Left forelimb (tissue), 1 donor: ENCODE data around the gene SPRYD3.
A peak's percentile ranks its signal among the peaks of the same experiment; 100 is the strongest.

Source experiments
- DNase-seq: peaks from one replicate; pipeline ENCODE4 v3.0.0-alpha.2; 2018; ENCODE audit warnings: low spot score

Gene SPRYD3

DNA sequence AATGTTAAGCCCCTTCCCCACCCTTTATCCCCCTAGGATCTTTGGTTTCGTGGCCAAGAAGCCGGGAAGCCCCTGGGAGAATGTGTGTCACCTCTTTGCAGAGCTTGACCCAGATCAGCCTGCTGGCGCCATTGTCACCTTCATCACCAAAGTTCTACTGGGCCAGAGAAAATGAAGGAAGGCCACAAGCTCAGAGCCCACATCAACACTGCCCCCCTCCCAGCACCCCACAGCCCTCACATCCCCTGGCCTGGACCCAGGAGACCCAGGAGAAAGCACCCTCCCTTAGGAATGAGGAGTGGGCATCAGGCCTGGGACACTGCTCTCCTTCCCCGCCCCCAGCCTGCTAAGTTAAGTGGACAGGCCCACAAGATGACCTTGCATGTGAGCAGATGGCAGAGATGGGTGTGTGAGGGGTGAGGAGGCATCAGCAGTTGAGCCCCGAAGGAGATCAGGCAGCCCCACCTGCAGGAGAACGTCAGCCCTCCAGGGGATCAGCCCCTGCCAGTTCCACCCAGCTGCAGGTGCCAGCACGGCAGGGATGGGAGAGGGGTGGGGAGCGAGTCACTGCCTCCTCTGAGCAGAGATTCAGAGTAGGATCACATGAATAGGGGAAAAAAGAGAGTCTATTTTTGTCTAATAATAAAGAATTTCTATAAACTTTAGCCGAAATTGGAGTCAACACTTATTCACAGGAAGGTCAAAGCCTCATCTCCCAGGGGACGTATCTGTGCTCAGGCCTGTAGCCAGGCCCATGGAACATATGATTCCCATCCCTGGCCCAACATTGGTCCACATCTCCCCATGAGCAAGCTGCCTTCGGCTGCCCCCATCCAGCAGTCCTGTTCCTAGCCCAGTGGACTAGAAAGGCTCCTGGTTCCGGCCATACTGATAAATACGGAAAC, 15.2 kb downstream of the SPRYD3 start:
- DNase-seq = peak; percentile 67

DNA sequence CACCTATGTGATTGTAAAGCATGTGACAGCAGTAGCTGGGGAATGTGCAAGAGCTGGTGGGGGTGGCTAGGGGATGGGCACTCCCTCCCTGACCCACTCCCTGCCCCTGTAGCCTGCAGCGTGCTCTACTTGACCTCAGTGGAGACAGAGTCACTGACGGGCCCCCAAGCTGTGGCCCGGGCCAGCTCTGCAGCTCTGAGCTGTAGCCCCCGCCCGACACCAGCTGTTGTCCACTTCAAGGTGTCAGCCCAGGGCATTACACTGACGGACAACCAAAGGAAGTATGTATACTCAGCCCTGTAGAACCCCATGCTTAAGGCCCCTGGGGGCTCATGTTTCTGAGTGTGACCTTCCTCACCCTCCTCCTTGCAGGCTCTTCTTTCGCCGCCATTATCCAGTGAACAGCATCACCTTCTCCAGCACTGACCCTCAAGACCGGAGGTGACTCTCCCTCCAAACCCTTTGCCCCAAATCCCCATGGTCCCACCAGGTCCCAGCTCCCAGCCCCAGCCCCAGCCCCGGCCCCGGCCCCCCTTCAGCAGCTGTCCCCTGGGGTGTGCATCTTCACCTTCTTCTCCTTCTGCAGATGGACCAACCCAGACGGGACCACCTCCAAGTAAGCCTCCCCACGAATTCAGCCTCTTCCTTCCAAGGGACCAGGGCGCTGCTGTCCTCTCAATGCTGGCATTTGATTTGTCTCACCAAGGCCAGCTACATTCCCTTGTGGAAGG, 16.0 kb downstream of the SPRYD3 start:
- peak; percentile 50 for DNase-seq

DNA sequence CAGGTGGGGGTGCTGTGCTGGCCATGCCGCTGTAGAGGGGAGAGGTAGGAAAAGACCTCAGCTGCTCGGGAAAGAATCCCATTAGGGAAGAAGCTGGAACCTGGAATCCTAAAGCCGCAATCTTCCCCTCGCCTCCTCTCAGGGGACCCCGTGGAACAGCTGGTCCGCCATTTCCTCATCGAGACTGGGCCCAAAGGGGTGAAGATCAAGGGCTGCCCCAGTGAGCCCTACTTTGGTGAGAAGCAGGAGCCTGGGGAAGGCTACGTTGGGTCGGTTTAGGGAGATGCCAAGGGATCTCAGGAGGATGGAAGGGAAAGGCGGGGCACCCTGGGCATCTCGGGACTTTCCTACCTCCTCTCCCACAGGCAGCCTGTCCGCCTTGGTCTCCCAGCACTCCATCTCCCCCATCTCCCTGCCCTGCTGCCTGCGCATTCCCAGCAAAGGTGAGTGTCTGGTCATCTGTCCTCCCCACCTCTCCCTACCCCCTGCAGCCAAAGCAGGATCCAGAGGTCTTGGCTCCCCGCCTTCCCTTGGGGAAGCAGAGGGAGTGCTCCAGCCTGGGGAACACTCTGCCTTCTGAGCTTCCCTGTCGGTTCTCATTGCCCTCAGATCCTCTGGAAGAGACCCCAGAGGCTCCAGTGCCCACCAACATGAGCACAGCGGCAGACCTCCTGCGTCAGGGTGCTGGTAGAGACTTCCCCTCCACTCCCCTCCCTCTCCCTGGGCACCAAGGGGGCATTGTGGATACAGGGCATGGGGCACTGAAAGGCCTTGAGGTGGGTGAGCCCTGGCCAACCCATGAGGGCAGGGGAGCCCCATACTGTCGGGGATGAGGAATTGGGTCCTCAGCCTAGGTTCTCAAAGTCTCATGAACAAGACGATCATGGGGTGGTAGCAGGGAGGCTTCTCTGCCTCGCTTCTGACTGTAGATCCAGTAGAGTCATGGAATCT, 16.9 kb downstream of the SPRYD3 start:
- DNase-seq = no peak

DNA sequence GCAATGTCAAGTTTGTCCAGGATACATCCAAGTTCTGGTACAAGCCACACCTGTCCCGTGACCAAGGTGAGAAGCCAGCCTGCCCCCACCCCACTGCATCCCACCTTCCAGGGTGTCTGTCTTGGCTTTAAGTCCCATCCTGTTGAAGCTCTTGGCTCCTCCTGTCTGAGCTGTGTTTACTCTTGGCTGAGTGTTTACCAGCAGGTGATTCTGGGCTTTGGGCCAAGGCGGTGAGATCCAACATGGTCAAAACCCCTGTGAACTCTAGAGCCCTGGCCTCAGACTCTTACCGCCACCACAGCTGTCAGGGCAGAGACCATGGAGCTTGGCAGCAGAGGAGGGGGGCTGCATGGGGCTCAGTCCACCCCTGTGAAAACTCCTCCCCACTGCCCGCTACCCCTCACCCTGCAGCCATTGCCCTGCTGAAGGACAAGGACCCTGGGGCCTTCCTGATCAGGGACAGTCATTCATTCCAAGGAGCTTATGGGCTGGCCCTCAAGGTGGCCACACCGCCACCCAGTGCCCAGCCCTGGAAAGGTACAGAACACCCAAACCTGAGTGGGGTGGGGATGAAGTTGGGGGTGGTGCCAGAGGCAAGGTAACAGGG, 17.7 kb downstream of the SPRYD3 start:
- DNase-seq = no peak

DNA sequence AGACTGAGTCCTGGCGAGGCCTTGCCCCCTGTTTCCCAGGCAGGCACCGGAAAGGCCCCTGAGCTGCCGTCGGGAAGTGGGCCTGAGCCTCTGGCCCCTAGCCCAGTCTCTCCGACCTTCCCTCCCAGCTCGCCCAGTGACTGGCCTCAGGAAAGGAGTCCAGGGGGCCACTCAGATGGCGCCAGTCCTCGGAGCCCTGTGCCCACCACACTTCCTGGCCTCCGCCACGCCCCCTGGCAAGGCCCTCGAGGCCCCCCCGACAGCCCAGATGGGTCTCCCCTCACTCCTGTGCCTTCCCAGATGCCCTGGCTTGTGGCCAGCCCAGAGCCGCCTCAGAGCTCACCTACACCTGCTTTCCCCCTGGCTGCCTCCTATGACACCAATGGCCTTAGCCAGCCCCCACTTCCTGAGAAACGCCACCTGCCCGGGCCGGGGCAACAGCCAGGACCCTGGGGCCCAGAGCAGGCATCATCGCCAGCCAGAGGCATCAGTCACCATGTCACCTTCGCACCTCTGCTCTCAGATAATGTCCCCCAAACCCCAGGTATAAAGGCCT, 18.4 kb downstream of the SPRYD3 start:
- DNase-seq = no peak

DNA sequence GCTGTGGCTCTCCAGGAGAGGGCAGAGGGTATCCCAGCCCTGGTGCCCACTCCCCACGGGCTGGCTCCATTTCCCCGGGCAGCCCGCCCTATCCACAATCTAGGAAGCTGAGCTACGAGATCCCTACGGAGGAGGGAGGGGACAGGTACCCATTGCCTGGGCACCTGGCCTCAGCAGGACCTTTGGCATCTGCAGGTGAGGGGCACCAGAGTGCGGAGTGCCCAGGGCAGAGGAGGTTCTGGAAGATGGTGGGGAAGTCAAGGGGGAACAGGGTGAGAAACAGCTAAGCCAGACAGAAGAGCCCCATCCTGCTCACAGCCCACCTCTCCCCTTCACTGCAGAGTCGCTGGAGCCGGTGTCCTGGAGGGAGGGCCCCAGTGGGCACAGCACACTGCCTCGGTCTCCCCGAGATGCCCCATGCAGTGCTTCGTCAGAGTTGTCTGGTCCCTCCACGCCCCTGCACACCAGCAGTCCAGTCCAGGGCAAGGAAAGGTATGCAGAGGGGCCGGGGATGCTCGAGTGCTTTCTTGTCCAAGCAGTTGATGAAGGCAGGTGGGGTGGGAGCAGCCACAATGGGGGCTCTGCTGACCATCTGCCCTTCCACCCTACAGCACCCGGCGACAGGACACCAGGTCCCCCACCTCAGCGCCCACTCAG, 19.0 kb downstream of the SPRYD3 start:
- peak; percentile 66 for DNase-seq

DNA sequence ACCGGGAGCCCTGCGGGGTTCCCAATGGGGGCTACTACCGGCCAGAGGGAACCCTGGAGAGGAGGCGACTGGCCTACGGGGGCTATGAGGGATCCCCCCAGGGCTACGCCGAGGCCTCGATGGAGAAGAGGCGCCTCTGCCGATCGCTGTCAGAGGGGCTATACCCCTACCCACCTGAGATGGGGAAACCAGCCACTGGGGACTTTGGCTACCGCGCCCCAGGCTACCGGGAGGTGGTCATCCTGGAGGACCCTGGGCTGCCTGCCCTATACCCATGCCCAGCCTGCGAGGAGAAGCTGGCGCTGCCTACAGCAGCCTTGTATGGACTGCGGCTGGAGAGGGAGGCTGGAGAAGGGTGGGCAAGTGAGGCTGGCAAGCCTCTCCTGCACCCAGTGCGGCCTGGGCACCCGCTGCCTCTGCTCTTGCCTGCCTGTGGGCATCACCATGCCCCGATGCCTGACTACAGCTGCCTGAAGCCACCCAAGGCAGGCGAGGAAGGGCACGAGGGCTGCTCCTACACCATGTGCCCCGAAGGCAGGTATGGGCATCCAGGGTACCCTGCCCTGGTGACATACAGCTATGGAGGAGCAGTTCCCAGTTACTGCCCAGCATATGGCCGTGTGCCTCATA, 19.6 kb downstream of the SPRYD3 start:
- DNase-seq = no peak

DNA sequence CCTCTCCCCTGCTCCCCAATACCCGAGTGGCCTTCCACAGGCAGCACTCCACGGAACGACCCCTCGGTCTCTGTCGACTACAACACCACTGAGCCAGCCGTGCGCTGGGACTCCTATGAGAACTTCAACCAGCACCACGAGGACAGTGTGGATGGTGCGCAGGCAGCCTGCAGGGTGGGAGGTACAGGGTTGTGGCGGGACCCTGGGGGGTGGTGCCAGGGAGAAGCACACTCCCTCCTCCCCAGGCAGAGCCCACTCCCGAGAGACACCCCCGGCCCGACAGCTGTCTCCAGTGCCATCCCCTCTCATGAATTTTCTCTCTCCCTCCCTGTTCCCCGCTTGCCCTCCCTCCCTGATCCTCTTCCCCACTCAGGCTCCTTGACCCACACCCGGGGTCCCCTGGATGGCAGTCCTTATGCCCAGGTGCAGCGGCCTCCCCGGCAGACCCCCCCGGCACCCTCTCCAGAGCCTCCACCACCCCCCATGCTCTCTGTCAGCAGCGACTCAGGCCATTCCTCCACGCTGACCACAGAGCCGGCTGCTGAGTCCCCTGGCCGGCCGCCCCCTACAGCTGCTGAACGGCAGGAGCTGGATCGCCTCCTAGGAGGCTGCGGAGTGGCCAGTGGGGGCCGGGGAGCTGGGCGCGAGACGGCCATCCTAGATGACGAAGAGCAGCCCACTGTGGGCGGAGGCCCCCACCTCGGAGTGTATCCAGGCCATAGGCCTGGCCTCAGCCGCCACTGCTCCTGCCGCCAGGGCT, 20.3 kb downstream of the SPRYD3 start:
- DNase-seq = no peak

DNA sequence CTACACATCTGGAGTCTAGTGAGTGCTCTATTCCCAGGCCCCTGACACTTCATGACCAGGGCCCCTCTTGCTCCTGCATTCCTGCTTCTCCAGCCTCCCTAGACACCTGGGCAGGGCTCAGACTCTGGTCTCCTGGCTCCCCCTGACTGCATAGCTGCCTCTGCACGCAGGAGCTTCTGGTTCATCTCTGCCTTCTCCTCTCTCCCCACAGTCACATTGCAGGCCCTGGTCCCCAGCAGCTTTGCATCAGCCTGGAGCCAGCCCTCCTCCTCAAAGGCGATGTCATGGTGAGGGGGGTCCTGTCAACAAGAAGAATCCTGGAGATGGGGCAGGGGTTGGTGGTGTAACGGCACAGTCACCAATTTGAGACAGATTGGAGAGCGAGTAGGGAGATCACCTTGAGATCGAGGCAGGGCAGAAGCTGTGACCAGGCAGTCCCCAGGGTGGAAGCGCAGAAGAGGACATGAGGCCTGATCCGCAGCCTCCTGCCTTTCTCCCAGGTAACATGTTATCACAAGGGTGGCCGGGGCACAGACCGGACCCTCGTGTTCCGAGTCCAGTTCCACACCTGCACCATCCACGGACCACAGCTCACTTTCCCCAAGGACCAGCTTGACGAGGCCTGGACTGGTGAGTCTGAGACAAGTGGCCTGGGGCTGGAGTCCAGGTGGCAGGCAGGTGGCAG, 21.2 kb downstream of the SPRYD3 start:
- no peak for DNase-seq

DNA sequence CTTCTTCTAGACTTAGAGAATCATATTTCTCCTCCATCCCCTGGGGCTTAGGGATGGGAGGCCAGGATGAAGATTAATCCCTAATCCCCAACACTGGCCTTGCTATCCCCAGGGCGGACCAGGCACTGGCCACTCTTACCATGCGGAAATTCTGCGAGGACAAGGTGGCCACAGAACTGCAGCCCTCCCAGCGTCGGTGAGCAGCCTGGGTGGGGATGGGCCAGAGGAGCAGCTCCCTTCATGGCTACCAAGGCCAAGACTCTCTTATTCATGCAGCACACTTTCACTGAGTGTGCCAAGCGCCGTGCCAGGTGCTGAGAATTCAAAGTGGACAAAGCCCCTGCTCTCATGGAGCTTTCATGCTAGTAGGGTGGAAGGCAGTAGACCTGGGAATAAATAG, 22.3 kb downstream of the SPRYD3 start:
- no peak for DNase-seq

DNA sequence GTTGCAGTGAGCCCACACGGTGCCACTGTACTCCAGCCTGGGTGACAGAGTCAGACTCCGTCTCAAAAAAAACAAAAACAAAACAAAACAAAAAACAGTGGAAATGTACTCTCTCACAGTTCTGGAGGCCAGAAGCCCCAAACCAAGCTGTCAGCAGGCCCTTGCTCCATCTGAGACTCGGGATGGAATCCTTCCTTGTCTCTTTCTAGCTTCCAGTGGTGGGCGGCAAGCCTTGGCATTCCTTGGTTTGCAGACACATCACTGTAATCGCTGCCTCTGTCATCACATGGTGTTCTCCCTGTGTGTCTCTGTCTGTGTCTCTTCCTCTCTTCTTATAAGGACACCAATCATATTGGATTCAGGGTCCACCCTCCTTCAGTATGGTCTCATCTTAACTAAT, 22.9 kb downstream of the SPRYD3 start:
- no peak for DNase-seq

DNA sequence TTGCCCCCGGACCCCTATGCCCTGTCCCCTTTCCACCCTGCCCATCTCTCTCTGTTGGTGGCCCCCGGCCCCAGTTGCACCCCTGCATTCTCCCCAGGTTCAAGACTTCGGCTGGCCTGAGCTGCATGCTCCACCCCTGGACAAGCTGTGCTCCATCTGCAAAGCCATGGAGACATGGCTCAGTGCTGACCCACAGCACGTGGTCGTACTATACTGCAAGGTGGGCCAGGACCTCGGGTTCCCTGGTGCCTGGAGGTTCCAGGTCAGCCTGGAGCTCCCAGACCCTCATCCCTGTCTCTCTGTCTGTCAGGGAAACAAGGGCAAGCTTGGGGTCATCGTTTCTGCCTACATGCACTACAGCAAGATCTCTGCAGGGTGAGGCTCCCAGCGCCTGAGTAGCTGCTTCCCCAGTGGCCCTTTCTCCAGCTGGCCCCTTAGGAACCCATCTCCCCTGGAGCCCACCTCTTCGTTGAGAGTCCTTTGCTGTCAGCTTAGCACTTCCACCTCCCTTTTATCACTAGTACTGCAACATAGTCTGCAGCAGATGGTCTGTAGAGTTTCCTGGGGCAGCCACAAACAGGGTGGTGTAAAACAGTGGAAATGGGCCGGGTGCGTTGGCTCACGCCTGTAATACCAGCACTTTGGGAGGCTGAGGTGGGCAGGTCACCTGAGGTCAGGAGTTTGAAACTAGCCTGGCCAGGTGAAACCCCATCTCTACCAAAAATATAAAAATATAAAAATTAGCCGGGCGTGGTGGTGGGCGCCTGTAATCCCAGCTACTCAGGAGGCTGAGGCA, 23.5 kb downstream of the SPRYD3 start:
- peak; percentile 50 for DNase-seq

DNA sequence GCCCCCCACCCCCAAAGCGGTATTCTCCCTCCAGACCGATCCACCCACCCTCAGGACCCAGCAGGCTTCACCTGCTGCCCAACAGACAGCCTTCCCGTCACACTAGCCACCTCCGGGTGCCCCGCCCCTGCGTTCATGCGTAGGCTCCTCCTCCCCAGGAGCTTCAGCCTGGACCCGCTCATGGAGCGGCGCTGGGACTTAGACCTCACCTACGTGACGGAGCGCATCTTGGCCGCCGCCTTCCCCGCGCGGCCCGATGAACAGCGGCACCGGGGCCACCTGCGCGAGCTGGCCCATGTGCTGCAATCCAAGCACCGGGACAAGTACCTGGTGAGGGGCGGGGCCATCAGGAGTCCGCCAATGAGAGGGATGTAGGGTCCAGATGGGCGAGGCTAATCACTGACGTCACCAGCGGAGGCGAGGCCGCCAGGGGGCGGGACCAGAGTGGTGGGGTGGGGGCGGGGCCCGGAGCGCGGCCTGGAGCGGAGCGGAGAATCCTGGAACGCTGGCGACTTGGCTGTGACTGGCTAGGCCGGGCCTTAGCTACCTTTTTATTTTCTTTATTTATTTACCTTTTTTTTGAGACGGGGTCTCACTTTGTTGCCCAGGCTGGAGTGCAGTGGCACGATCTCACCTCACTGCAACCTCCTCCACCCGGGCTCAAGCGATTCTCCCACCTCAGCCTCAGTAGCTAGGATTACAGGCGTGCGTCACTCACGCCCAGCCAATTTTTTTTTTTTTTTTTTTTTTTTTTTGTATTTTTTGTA, 24.9 kb downstream of the SPRYD3 start:
- peak; percentile 94 for DNase-seq

DNA sequence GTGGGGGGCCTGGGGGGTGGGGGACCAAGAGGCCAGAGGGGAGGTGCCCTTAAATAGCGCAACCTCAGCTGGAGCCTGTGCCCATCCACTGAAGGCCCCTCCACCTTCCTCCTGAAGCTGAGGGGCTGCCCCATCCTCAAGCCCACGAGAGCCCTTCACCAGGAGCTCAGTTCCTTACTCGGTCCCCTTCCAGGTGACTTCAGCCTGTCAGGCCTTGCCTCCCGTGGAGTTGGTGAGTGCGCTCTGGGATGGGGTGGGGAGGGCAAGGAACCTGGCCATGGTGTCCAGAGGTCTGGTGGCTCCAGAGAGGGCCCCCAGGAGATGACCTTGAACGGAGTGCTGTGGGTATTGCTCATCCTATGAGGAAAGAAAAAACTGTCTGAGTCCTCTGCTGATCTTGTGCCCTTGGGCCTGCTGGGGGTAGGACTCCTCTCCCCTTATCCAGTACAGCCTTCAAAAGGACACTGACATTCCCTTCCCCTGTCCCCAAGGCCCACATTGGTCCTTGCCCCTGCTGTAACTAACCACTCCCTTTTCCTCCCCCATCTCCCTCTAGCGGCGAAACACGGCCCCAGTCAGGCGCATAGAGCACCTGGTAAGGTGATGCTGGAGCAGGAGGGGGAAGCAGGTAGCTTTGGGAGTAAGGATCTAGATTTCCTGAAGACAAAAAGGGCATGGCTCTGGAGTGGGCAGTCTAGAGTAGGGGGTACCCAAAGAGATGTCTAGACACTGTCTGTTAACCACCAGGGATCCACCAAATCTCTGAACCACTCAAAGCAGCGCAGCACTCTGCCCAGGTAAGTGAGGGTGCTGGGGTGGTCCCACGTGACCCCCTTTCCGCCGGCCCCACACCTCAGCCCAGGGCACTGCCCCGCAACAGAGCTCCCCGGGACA, 25.7 kb downstream of the SPRYD3 start:
- DNase-seq = no peak

DNA sequence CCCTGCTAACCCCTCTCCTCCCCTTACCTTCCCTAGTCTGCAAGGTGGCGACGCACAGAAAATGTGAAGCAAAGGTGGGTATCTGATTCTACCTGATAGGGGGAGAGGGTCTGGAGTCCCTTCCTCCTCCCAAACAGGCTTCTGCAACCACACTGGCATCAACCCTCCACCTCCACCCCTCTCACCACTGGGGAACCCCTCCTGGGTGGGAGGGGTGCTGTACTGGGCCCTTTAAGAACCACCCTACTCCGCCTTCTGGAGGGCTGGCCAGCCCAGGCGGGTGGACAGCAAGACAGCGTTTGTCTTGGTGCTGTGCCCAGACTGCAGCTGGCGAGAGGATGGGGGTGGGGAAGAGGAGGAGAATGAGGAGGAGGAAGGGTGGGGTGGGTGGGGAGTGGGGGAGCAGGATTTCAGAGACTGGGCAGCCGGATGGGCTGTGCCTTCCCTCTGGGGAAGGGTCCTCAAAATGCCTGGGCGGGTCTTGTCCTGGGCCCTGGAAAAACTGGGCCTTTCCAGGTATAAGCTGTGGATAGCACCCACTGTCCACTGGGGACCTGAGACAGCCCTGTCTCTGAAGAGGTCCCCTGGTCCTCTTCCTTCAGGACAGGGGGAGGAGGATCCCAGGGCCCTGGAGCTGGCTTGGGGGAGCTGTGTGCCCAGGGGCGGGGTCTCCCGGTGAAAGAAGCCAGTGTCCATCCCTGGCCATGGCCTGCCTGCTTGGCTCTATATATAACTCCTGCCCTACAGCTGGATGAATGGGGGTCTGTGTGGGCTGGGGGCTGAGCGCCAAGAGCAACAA, 26.6 kb downstream of the SPRYD3 start:
- DNase-seq = peak; percentile 90
